ENCODE measurements around the gene TMC8.

GRCh38 chr17:78174346-78174869 lies 43.8 kb downstream of the TMC8 start:
- TF ChIP-seq CEBPB (IDR thresholded peaks at IDR 0.05) (no peak), EGR1 (IDR thresholded peaks at IDR 0.05) (no peak), YY1 (IDR thresholded peaks at IDR 0.05; ENCODE audit: low read depth) (no peak), ZBTB7A (IDR thresholded peaks at IDR 0.05; ENCODE audit: low read depth) (no peak), FOXM1 (IDR thresholded peaks at IDR 0.05; ENCODE audit: borderline replicate concordance, low read depth) (no peak), REST (IDR thresholded peaks at IDR 0.05; ENCODE audit: low read depth) (no peak), EP300 (IDR thresholded peaks at IDR 0.05; ENCODE audit: borderline replicate concordance) (0 out of 2 replicates have a peak, but pooled peaks have one; percentile 13), NFIC (IDR thresholded peaks at IDR 0.05) (no peak), TEAD4 (IDR thresholded peaks at IDR 0.05) (no peak), RAD21 (IDR thresholded peaks at IDR 0.05; ENCODE audit: low read depth) (peak; percentile 53; the same call in 1 of the 2 replicates), TAF1 (IDR thresholded peaks at IDR 0.05; ENCODE audit: low read depth) (no peak)
- TF ChIP-seq, protein P1, sequence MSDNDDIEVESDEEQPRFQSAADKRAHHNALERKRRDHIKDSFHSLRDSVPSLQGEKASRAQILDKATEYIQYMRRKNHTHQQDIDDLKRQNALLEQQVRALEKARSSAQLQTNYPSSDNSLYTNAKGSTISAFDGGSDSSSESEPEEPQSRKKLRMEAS (IDR thresholded peaks at IDR 0.05), result peak; percentile 68

Data from Ishikawa (cell line).